Activated naive CD8-positive, alpha-beta T cell (primary cell): ENCODE data around the gene CREM.
"Not testable (repeated sequence)": the region's sequence is repeated elsewhere in the genome, so short reads cannot be mapped to it uniquely, and the experiment has no call there.

Experiments used
- H3K27ac Mint-ChIP-seq: one replicate; pipeline ENCODE4 v1.8.0; 2021; ENCODE audit warnings: mixed read lengths
- H3K27me3 Mint-ChIP-seq: one replicate; pipeline ENCODE4 v1.8.0; 2021; ENCODE audit warnings: mixed read lengths
- H3K36me3 Mint-ChIP-seq: one replicate; pipeline ENCODE4 v1.8.0; 2021; ENCODE audit warnings: mixed read lengths
- H3K4me1 Mint-ChIP-seq: one replicate; pipeline ENCODE4 v1.8.0; 2021; ENCODE audit warnings: low read depth, mixed read lengths
- H3K4me3 Mint-ChIP-seq: one replicate; pipeline ENCODE4 v1.8.0; 2021; ENCODE audit warnings: mild to moderate bottlenecking, mixed read lengths
- H3K9me3 Mint-ChIP-seq: one replicate; pipeline ENCODE4 v1.8.0; 2021; ENCODE audit warnings: low read depth, mixed read lengths

CREM gene

GRCh38 chr10:35126530-35127288, at the start of gene CREM:
CREM (plus strand) TSS chr10:35126846; CDS start chr10:35137836, 10,990 bp downstream.
- Mint-ChIP-seq H3K9me3 (no peaks in the 10 kb centered on the region), H3K36me3 (peaks cover 6% of the 10 kb centered on the region), H3K4me3 (peak within 1 kb of the TSS; percentile 98), H3K27me3 (no peaks in the 10 kb centered on the region), H3K27ac (peak within 1 kb of the TSS; percentile 99), H3K4me1 (peaks cover 44% of the 10 kb centered on the region)

- peaks cover 12% of the 10 kb centered on the region for H3K36me3 Mint-ChIP-seq
- H3K4me1 Mint-ChIP-seq, result peaks cover 37% of the 10 kb centered on the region
These were observed 47.4 kb upstream of the CREM start for GRCh38 chr10:35079265-35079664.

GRCh38 chr10:35079763-35080162, 46.9 kb upstream of the CREM start:
- Mint-ChIP-seq H3K4me3 (no peak overlapping the region), H3K9me3 (no peaks in the 10 kb centered on the region), H3K27me3 (no peaks in the 10 kb centered on the region), H3K4me1 (peaks cover 37% of the 10 kb centered on the region), H3K27ac (peak overlapping the region; percentile 46), H3K36me3 (peaks cover 13% of the 10 kb centered on the region)

More at GRCh38 chr10:35079265-35079664, 47.4 kb upstream of the CREM start:
- Mint-ChIP-seq H3K27ac (peak overlapping the region; percentile 46), H3K4me3 (no peak overlapping the region), H3K27me3 (no peaks in the 10 kb centered on the region), H3K9me3 (no peaks in the 10 kb centered on the region)

GRCh38 chr10:35080261-35080660, 46.4 kb upstream of the CREM start:
- not testable (repeated sequence) for H3K9me3 Mint-ChIP-seq, H3K27me3 Mint-ChIP-seq, H3K4me3 Mint-ChIP-seq, H3K27ac Mint-ChIP-seq
- Mint-ChIP-seq H3K36me3 (peaks cover 13% of the 10 kb centered on the region), H3K4me1 (peaks cover 35% of the 10 kb centered on the region)

GRCh38 chr10:35083242-35083641, 43.4 kb upstream of the CREM start:
- Mint-ChIP-seq H3K4me3 (no peak overlapping the region), H3K9me3 (no peaks in the 10 kb centered on the region), H3K27ac (no peak overlapping the region), H3K36me3 (peaks cover 18% of the 10 kb centered on the region), H3K4me1 (peaks cover 58% of the 10 kb centered on the region), H3K27me3 (no peaks in the 10 kb centered on the region)

GRCh38 chr10:35089611-35090161, 37.0 kb upstream of the CREM start:
- Mint-ChIP-seq H3K36me3 (peaks cover 5% of the 10 kb centered on the region), H3K9me3 (no peaks in the 10 kb centered on the region), H3K27me3 (no peaks in the 10 kb centered on the region), H3K27ac (peak overlapping the region; percentile 94), H3K4me1 (peaks cover 48% of the 10 kb centered on the region), H3K4me3 (peak overlapping the region; percentile 96)

- Mint-ChIP-seq H3K4me3 (peak within 1 kb of the TSS; percentile 96), H3K4me1 (peaks cover 46% of the 10 kb centered on the region)
These were observed 36.3 kb upstream of the CREM start, which contains the start of gene CUL2 for GRCh38 chr10:35090162-35090954. CUL2 (minus strand) TSS chr10:35090341; CDS start chr10:35071317, 19,024 bp downstream.

GRCh38 chr10:35091994-35092790, 34.5 kb upstream of the CREM start:
- peaks cover 5% of the 10 kb centered on the region for H3K36me3 Mint-ChIP-seq
- H3K9me3 Mint-ChIP-seq, result no peaks in the 10 kb centered on the region
- peaks cover 3% of the 10 kb centered on the region for H3K27me3 Mint-ChIP-seq
- no peak overlapping the region for H3K27ac Mint-ChIP-seq
- H3K4me3 Mint-ChIP-seq, result no peak overlapping the region
- H3K4me1 Mint-ChIP-seq, result peaks cover 31% of the 10 kb centered on the region

More at GRCh38 chr10:35090162-35090954, 36.3 kb upstream of the CREM start, which contains the start of gene CUL2:
- H3K27me3 Mint-ChIP-seq, result no peaks in the 10 kb centered on the region
- no peaks in the 10 kb centered on the region for H3K9me3 Mint-ChIP-seq
- peaks cover 5% of the 10 kb centered on the region for H3K36me3 Mint-ChIP-seq
- H3K27ac Mint-ChIP-seq, result peak within 1 kb of the TSS; percentile 98

GRCh38 chr10:35092851-35093250, 33.8 kb upstream of the CREM start:
- Mint-ChIP-seq H3K9me3 (no peaks in the 10 kb centered on the region), H3K36me3 (no peaks in the 10 kb centered on the region), H3K27ac (no peak overlapping the region), H3K4me3 (no peak overlapping the region), H3K4me1 (peaks cover 24% of the 10 kb centered on the region), H3K27me3 (peaks cover 3% of the 10 kb centered on the region)

- Mint-ChIP-seq H3K4me3 (no peak overlapping the region), H3K4me1 (peaks cover under 1% of the 10 kb centered on the region), H3K9me3 (no peaks in the 10 kb centered on the region), H3K36me3 (no peaks in the 10 kb centered on the region), H3K27ac (no peak overlapping the region), H3K27me3 (peaks cover 3% of the 10 kb centered on the region)
These were observed 30.3 kb upstream of the CREM start for GRCh38 chr10:35096312-35096711.

GRCh38 chr10:35097510-35097909, 29.1 kb upstream of the CREM start:
- no peaks in the 10 kb centered on the region for H3K4me1 Mint-ChIP-seq
- H3K36me3 Mint-ChIP-seq, result no peaks in the 10 kb centered on the region
- H3K9me3 Mint-ChIP-seq, result no peaks in the 10 kb centered on the region

GRCh38 chr10:35103882-35104281, 22.8 kb upstream of the CREM start:
- Mint-ChIP-seq H3K4me3 (no peak overlapping the region), H3K9me3 (no peaks in the 10 kb centered on the region), H3K27ac (no peak overlapping the region)

More at GRCh38 chr10:35097510-35097909, 29.1 kb upstream of the CREM start:
- Mint-ChIP-seq H3K27me3 (peaks cover 3% of the 10 kb centered on the region), H3K4me3 (no peak overlapping the region), H3K27ac (no peak overlapping the region)

GRCh38 chr10:35112571-35112970, 14.1 kb upstream of the CREM start:
- Mint-ChIP-seq H3K4me1 (no peaks in the 10 kb centered on the region), H3K9me3 (no peaks in the 10 kb centered on the region), H3K36me3 (peaks cover 3% of the 10 kb centered on the region), H3K27ac (no peak overlapping the region), H3K27me3 (no peaks in the 10 kb centered on the region), H3K4me3 (no peak overlapping the region)

More at GRCh38 chr10:35103882-35104281, 22.8 kb upstream of the CREM start:
- H3K27me3 Mint-ChIP-seq, result no peaks in the 10 kb centered on the region
- H3K36me3 Mint-ChIP-seq, result no peaks in the 10 kb centered on the region
- no peaks in the 10 kb centered on the region for H3K4me1 Mint-ChIP-seq

- Mint-ChIP-seq H3K27me3 (no peaks in the 10 kb centered on the region), H3K36me3 (no peaks in the 10 kb centered on the region), H3K4me3 (no peak overlapping the region), H3K9me3 (no peaks in the 10 kb centered on the region), H3K27ac (no peak overlapping the region), H3K4me1 (peaks cover 3% of the 10 kb centered on the region)
These were observed 7.3 kb upstream of the CREM start for GRCh38 chr10:35119378-35119777.
